ENCODE measurements around the gene JMJD7. TPM values are rescaled to one million over a fixed set of nuclear protein-coding genes. Genes with fewer than 3 reads are reported as not detected.

Gene JMJD7
- total RNA-seq, 1 experiment from 2014 or later = 4.4 TPM

GRCh38 chr15:41797201-41797944 lies 30.5 kb upstream of the JMJD7 start:
- no peak for DNase-seq (ENCODE audit: low read depth, low spot score)
- in situ Hi-C loops (cut with HindIII; ENCODE audit: low pct_unique_long_range_greater_than_20kb, low sequenced_read_pairs) = no loop called here

GRCh38 chr15:41798607-41799487 lies 29.0 kb upstream of the JMJD7 start:
- DNase-seq (ENCODE audit: low read depth, low spot score) = no peak
- in situ Hi-C loops (cut with HindIII; ENCODE audit: low pct_unique_long_range_greater_than_20kb, low sequenced_read_pairs) = no loop called here

GRCh38 chr15:41799488-41799805 lies 28.4 kb upstream of the JMJD7 start:
- no peak for DNase-seq (ENCODE audit: low read depth, low spot score)
- in situ Hi-C loops (cut with HindIII; ENCODE audit: low pct_unique_long_range_greater_than_20kb, low sequenced_read_pairs) = no loop called here

GRCh38 chr15:41801185-41801584 lies 26.7 kb upstream of the JMJD7 start:
- no peak for DNase-seq (ENCODE audit: low read depth, low spot score)
- in situ Hi-C loops (cut with HindIII; ENCODE audit: low pct_unique_long_range_greater_than_20kb, low sequenced_read_pairs) = no loop called here

- no peak for DNase-seq (ENCODE audit: low read depth, low spot score)
- in situ Hi-C loops (cut with HindIII; ENCODE audit: low pct_unique_long_range_greater_than_20kb, low sequenced_read_pairs) = no loop called here
Measured at GRCh38 chr15:41801850-41802455, 25.9 kb upstream of the JMJD7 start.

GRCh38 chr15:41804361-41804760 lies 23.5 kb upstream of the JMJD7 start:
- in situ Hi-C loops (cut with HindIII; ENCODE audit: low pct_unique_long_range_greater_than_20kb, low sequenced_read_pairs) = no loop called here
- DNase-seq (ENCODE audit: low read depth, low spot score) = no peak

- DNase-seq (ENCODE audit: low read depth, low spot score) = no peak
- in situ Hi-C loops (cut with HindIII; ENCODE audit: low pct_unique_long_range_greater_than_20kb, low sequenced_read_pairs) = no loop called here
Measured at GRCh38 chr15:41804916-41805666, 22.8 kb upstream of the JMJD7 start.

GRCh38 chr15:41805711-41806110 lies 22.2 kb upstream of the JMJD7 start:
- in situ Hi-C loops (cut with HindIII; ENCODE audit: low pct_unique_long_range_greater_than_20kb, low sequenced_read_pairs) = no loop called here
- DNase-seq (ENCODE audit: low read depth, low spot score) = no peak

- in situ Hi-C loops (cut with HindIII; ENCODE audit: low pct_unique_long_range_greater_than_20kb, low sequenced_read_pairs) = no loop called here
- peak; percentile 57 for DNase-seq (ENCODE audit: low read depth, low spot score)
Measured at GRCh38 chr15:41806291-41807181, 21.4 kb upstream of the JMJD7 start.

- DNase-seq (ENCODE audit: low read depth, low spot score) = no peak
- in situ Hi-C loops (cut with HindIII; ENCODE audit: low pct_unique_long_range_greater_than_20kb, low sequenced_read_pairs) = no loop called here
Measured at GRCh38 chr15:41809121-41809520, 18.8 kb upstream of the JMJD7 start.

GRCh38 chr15:41809526-41810220 lies 18.2 kb upstream of the JMJD7 start:
- in situ Hi-C loops (cut with HindIII; ENCODE audit: low pct_unique_long_range_greater_than_20kb, low sequenced_read_pairs) = no loop called here

GRCh38 chr15:41810651-41811431 lies 17.1 kb upstream of the JMJD7 start:
- DNase-seq (ENCODE audit: low read depth, low spot score) = peak; percentile 31
- in situ Hi-C loops (cut with HindIII; ENCODE audit: low pct_unique_long_range_greater_than_20kb, low sequenced_read_pairs) = no loop called here

More at GRCh38 chr15:41809526-41810220, 18.2 kb upstream of the JMJD7 start:
- no peak for DNase-seq (ENCODE audit: low read depth, low spot score)

GRCh38 chr15:41811432-41812195 lies 16.3 kb upstream of the JMJD7 start:
- in situ Hi-C loops (cut with HindIII; ENCODE audit: low pct_unique_long_range_greater_than_20kb, low sequenced_read_pairs) = no loop called here
- DNase-seq (ENCODE audit: low read depth, low spot score) = peak; percentile 86

GRCh38 chr15:41812820-41813375 lies 15.0 kb upstream of the JMJD7 start:
- no peak for DNase-seq (ENCODE audit: low read depth, low spot score)
- in situ Hi-C loops (cut with HindIII; ENCODE audit: low pct_unique_long_range_greater_than_20kb, low sequenced_read_pairs) = no loop called here

GRCh38 chr15:41813426-41813825 lies 14.5 kb upstream of the JMJD7 start:
- DNase-seq (ENCODE audit: low read depth, low spot score) = no peak
- in situ Hi-C loops (cut with HindIII; ENCODE audit: low pct_unique_long_range_greater_than_20kb, low sequenced_read_pairs) = no loop called here
